Right cardiac atrium (tissue), 5 donors: ENCODE measurements around the gene ZNF667. TPM values are rescaled to one million over a fixed set of nuclear protein-coding genes. Genes with fewer than 3 reads are reported as not detected.

Source experiments
- polyA plus RNA-seq: library from polyadenylated mRNA; stranded (reverse); fragments of 200-250 nt; gene quantifications from one replicate; pipeline ENCODE4 v1.2.3, GENCODE V29; 2013
- total RNA-seq, 4 donors: library from RNA; stranded (reverse); fragmentation: NEBNext Ultra II Directional; extraction: Animal tissue kit (Norgen Biotek cat#: 25700); gene quantifications; one replicate each; pipeline ENCODE4 v1.2.1, GENCODE V29; 2021
- donor health status: healthy with polysubstance abuse.
- donor health status: DM: no; HTN: yes; CAD: no.
- donor health status: DM: no; HTN: no; CAD: no.
- donor health status: DM: no; HTN: yes; CAD: no; lungs with severe emphysema.
- donor health status: DM: yes; HTN: yes; CAD: no.

Gene ZNF667
- total and polyA plus RNA-seq, 5 donors: 3.2 to 7.2 (median 4.4) TPM

Other genes with a start within 250 kb of the ZNF667 start
- not detected for gene EDDM13, start 204.6 kb downstream of the ZNF667 start, total RNA-seq
- 0.32 TPM for gene EDDM13, start 204.6 kb downstream of the ZNF667 start, polyA plus RNA-seq
- 10 to 100 TPM; 18.2 to 25.8 (median 21.7) TPM for gene ZSCAN5A, start 162.5 kb downstream of the ZNF667 start, total RNA-seq
- gene ZSCAN5A, start 162.5 kb downstream of the ZNF667 start, polyA plus RNA-seq: 16.5 TPM
- 1 to 10 TPM; 3.6 to 5.8 (median 4.8) TPM for gene ZNF582, start 83.8 kb downstream of the ZNF667 start, total RNA-seq
- 6.3 TPM for gene ZNF582, start 83.8 kb downstream of the ZNF667 start, polyA plus RNA-seq
- gene ZNF583, start 73.0 kb downstream of the ZNF667 start, total RNA-seq: 1 to 10 TPM; 5.6 to 8.6 (median 7.0) TPM
- 3.1 TPM for gene ZNF583, start 73.0 kb downstream of the ZNF667 start, polyA plus RNA-seq
- 1 to 10 TPM; 4.5 to 9.3 (median 6.7) TPM for gene ZNF471, start 30.5 kb upstream of the ZNF667 start, total RNA-seq
- 2.8 TPM for gene ZNF471, start 30.5 kb upstream of the ZNF667 start, polyA plus RNA-seq
- gene ZFP28, start 61.6 kb upstream of the ZNF667 start, total RNA-seq: 1 to 10 TPM; 5.2 to 6.7 (median 6.0) TPM
- gene ZFP28, start 61.6 kb upstream of the ZNF667 start, polyA plus RNA-seq: 3.8 TPM
- gene ZNF470, start 90.1 kb upstream of the ZNF667 start, total RNA-seq: 1 to 10 TPM; 3.5 to 5.2 (median 4.8) TPM
- gene ZNF470, start 90.1 kb upstream of the ZNF667 start, polyA plus RNA-seq: 2.8 TPM
- 1 to 10 TPM; 5.7 to 7.5 (median 6.4) TPM for gene ZNF71, start 118.0 kb upstream of the ZNF667 start, total RNA-seq
- 5.0 TPM for gene ZNF71, start 118.0 kb upstream of the ZNF667 start, polyA plus RNA-seq
- under 1 TPM in 2 of 4 donors, not detected in 2; 0.31 to 0.40 TPM for gene SMIM17, start 165.8 kb upstream of the ZNF667 start, total RNA-seq
- 0.18 TPM for gene SMIM17, start 165.8 kb upstream of the ZNF667 start, polyA plus RNA-seq
- 1 to 10 TPM; 3.6 to 7.4 (median 6.1) TPM for gene ZNF835, start 194.4 kb upstream of the ZNF667 start, total RNA-seq
- 1.6 TPM for gene ZNF835, start 194.4 kb upstream of the ZNF667 start, polyA plus RNA-seq